BE2C (cell line): ENCODE measurements around the gene JAKMIP1.

ENCODE experiments used
- DNase-seq: peaks from one replicate; pipeline ENCODE4 v3.0.0-alpha.2; 2020
- H3K27me3 ChIP-seq: fragments of 250-450 bp; sonication (Bioruptor Pico); 2 replicates; pipeline ENCODE4 v1.5.1; 2020; ENCODE audit warnings: mild to moderate bottlenecking
- H3K36me3 ChIP-seq: fragments of 250-450 bp; sonication (Bioruptor Pico); 2 replicates; pipeline ENCODE4 v1.5.1; 2020; ENCODE audit warnings: mild to moderate bottlenecking
- H3K4me1 ChIP-seq: fragments of 250-450 bp; sonication (Bioruptor Pico); 2 replicates; pipeline ENCODE4 v1.5.1; 2020
- H3K4me3 ChIP-seq: 2 replicates; pipeline ENCODE4 v1.5.1; 2011; ENCODE audit warnings: low read depth, low read length
- H3K9me3 ChIP-seq: fragments of 250-450 bp; sonication (Bioruptor Pico); 2 replicates; pipeline ENCODE4 v1.5.1; 2020
- TF ChIP-seq, protein P1 (sequence below): IDR thresholded peaks from 2 replicates; pipeline ENCODE4 v1.5.1; 2012; ENCODE audit warnings: mild to moderate bottlenecking, low read depth, low read length

Gene JAKMIP1

DNA sequence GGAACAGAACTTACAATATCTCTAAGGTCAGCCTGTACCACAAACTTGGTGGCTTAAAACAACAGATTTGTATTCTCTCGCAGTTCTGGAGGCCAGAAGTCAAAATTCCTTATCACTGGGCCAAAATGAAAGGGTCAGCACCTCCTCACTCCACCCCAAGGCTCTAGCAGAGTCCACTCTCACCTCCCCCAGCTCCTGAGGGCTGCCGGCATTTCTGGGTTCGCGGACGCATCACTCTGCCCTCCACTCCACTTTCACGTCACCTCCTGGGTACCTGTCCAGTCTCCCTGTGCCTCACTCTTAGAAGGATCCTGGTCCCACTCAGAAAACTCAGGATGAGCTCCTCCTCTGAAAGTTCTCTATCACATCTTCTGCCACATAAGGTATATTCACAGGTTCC, 34.6 kb downstream of the JAKMIP1 start:
- DNase-seq = no peak
- Histone ChIP-seq H3K36me3 (no peaks in the 10 kb centered on the region; the same call in 1 of the 2 replicates), H3K27me3 (no peaks in the 10 kb centered on the region; the same call in 1 of the 2 replicates), H3K4me3 (no peak overlapping the region), H3K4me1 (peaks cover 5% of the 10 kb centered on the region; the same call in 1 of the 2 replicates), H3K9me3 (no peaks in the 10 kb centered on the region)
- TF ChIP-seq, protein P1, sequence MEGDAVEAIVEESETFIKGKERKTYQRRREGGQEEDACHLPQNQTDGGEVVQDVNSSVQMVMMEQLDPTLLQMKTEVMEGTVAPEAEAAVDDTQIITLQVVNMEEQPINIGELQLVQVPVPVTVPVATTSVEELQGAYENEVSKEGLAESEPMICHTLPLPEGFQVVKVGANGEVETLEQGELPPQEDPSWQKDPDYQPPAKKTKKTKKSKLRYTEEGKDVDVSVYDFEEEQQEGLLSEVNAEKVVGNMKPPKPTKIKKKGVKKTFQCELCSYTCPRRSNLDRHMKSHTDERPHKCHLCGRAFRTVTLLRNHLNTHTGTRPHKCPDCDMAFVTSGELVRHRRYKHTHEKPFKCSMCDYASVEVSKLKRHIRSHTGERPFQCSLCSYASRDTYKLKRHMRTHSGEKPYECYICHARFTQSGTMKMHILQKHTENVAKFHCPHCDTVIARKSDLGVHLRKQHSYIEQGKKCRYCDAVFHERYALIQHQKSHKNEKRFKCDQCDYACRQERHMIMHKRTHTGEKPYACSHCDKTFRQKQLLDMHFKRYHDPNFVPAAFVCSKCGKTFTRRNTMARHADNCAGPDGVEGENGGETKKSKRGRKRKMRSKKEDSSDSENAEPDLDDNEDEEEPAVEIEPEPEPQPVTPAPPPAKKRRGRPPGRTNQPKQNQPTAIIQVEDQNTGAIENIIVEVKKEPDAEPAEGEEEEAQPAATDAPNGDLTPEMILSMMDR = no peak

DNA sequence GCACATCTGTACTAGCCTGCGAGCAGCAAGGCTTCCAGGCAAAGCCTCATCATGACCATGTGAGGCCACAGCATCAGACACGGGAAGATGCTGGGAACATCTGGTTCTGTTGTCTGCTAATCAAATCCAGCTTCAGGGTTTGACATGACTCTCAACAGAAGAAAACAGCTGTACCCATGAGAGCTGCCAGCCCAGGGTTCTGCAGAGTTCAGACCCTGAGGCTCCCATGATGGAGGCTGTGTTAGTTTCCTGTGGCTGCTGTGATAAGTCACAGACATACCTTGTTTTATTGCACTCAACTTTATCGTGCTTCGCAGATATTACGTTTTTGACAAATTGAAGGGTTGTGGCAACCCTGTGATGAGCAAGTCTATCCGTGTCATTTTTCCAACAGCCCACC, 37.5 kb downstream of the JAKMIP1 start:
- peaks cover 5% of the 10 kb centered on the region; the same call in 1 of the 2 replicates for H3K4me1 ChIP-seq
- H3K4me3 ChIP-seq = no peak overlapping the region
- peak; percentile 65 for DNase-seq
- TF ChIP-seq, protein P1 = no peak
- H3K36me3 ChIP-seq = no peaks in the 10 kb centered on the region; the same call in 1 of the 2 replicates
- no peaks in the 10 kb centered on the region; the same call in 1 of the 2 replicates for H3K27me3 ChIP-seq
- no peaks in the 10 kb centered on the region for H3K9me3 ChIP-seq

DNA sequence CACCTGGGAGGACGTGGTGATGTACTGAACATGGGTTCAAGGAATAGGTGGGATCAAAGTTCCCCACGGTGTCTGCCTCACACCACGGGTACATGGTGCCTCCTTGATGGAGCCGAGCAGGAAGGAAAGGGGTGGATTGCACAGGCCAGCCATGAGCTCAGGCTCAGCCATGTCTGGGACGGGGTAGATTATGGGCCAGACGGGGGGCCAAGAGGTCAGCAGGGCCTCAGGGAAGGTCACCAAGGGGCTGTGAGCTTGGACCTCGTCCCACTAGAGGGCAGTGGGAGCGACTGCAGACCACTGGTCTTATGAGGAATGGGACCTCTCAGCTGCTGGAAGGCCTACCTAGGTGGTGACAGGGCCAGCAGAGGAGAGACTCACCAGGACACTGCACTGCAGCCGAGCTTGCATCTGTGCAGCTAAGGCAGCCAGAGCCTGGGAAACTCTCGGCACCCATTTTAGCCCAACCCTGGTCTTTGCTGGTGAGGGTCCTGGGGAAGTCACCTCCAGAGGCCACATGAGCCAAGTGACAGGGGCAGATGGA, 38.4 kb downstream of the JAKMIP1 start:
- H3K27me3 ChIP-seq = no peaks in the 10 kb centered on the region; the same call in 1 of the 2 replicates
- TF ChIP-seq, protein P1 = no peak
- no peak for DNase-seq
- H3K4me1 ChIP-seq = peaks cover 5% of the 10 kb centered on the region; the same call in 1 of the 2 replicates
- H3K9me3 ChIP-seq = no peaks in the 10 kb centered on the region
- H3K36me3 ChIP-seq = no peaks in the 10 kb centered on the region; the same call in 1 of the 2 replicates
- H3K4me3 ChIP-seq = no peak overlapping the region

DNA sequence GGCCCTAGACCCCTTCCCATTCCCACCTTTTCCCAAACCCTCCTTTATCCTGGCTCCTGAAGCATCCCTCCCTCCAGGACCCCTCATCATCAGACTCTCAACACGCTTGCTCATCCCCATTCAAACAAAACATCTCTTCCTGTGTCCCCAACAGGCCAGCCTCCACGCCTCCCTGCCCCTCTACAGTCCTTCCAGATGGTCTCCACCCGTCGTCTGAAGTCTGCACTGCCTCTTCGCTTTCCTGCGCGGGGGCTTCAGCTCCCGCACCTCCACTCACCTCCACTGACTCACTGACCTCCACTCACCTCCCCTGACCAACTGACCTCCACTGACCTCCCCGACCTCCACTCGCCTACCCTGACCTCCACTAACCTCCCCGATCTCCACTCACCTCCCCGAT, 39.8 kb downstream of the JAKMIP1 start:
- TF ChIP-seq, protein P1 = no peak
- no peaks in the 10 kb centered on the region for H3K9me3 ChIP-seq
- no peaks in the 10 kb centered on the region; the same call in 1 of the 2 replicates for H3K36me3 ChIP-seq
- peaks cover 5% of the 10 kb centered on the region; the same call in 1 of the 2 replicates for H3K4me1 ChIP-seq
- H3K27me3 ChIP-seq = no peaks in the 10 kb centered on the region; the same call in 1 of the 2 replicates
- DNase-seq = no peak
- no peak overlapping the region for H3K4me3 ChIP-seq

DNA sequence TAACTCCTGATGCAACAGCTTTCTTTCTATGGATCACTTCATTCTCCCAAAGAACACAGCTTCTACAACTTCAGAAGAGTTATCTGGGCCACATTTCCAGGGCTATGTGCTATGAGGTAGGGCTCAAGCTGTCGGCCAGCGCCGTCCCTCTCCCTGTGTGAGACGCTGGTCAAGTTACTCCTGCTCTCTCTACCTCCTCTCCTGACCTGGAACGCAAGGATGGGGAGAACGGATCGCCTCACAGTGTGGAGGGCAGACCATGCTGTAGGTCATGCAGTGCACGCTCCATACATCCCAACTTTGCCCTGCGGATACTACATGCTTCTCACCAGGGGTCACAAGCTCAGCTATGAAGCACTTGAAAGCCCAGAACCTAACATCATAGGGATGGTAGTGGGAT, 42.4 kb downstream of the JAKMIP1 start:
- no peaks in the 10 kb centered on the region; the same call in 1 of the 2 replicates for H3K4me1 ChIP-seq

More for the DNA sequence above, 42.4 kb downstream of the JAKMIP1 start:
- Histone ChIP-seq H3K4me3 (no peak overlapping the region), H3K27me3 (no peaks in the 10 kb centered on the region; the same call in 1 of the 2 replicates), H3K36me3 (no peaks in the 10 kb centered on the region; the same call in 1 of the 2 replicates), H3K9me3 (no peaks in the 10 kb centered on the region)
- TF ChIP-seq, protein P1 = no peak
- DNase-seq = no peak
